NK-92 (cell line): ENCODE measurements around the gene ZCCHC7.

Experiments
- DNase-seq: peaks from one replicate; lab custom pipeline; 2025; ENCODE audit not compliant: unreplicated experiment; lab: John Stamatoyannopoulos, UW

ZCCHC7 gene

GRCh38 chr9:37332578-37332977, 212.2 kb downstream of the ZCCHC7 start:
- no peak for DNase-seq

- DNase-seq: no peak
Measured at GRCh38 chr9:37333288-37333687, 212.9 kb downstream of the ZCCHC7 start.

- DNase-seq: no peak
Measured at GRCh38 chr9:37335238-37335637, 214.9 kb downstream of the ZCCHC7 start.

- DNase-seq: no peak
Measured at GRCh38 chr9:37336150-37336549, 215.8 kb downstream of the ZCCHC7 start.

- no peak for DNase-seq
Measured at GRCh38 chr9:37337301-37337890, 217.0 kb downstream of the ZCCHC7 start.

- DNase-seq: no peak
Measured at GRCh38 chr9:37338218-37338617, 217.8 kb downstream of the ZCCHC7 start.

- no peak for DNase-seq
Measured at GRCh38 chr9:37339923-37340322, 219.5 kb downstream of the ZCCHC7 start.

- no peak for DNase-seq
Measured at GRCh38 chr9:37340961-37341360, 220.6 kb downstream of the ZCCHC7 start.

- no peak for DNase-seq
Measured at GRCh38 chr9:37341704-37342103, 221.3 kb downstream of the ZCCHC7 start.

- no peak for DNase-seq
Measured at GRCh38 chr9:37342493-37342892, 222.1 kb downstream of the ZCCHC7 start.

- DNase-seq: no peak
Measured at GRCh38 chr9:37342895-37343294, 222.5 kb downstream of the ZCCHC7 start.

- DNase-seq: no peak
Measured at GRCh38 chr9:37343724-37344123, 223.3 kb downstream of the ZCCHC7 start.

- DNase-seq: no peak
Measured at GRCh38 chr9:37345038-37345437, 224.7 kb downstream of the ZCCHC7 start.

GRCh38 chr9:37348917-37349316, 228.5 kb downstream of the ZCCHC7 start:
- no peak for DNase-seq

- no peak for DNase-seq
Measured at GRCh38 chr9:37350486-37351190, 230.3 kb downstream of the ZCCHC7 start.

GRCh38 chr9:37353791-37354190, 233.4 kb downstream of the ZCCHC7 start:
- no peak for DNase-seq

GRCh38 chr9:37362430-37362829, 242.1 kb downstream of the ZCCHC7 start:
- no peak for DNase-seq

- no peak for DNase-seq
Measured at GRCh38 chr9:37363124-37363523, 242.8 kb downstream of the ZCCHC7 start.

GRCh38 chr9:37364136-37364535, 243.8 kb downstream of the ZCCHC7 start:
- no peak for DNase-seq

GRCh38 chr9:37364751-37365360, 244.5 kb downstream of the ZCCHC7 start:
- DNase-seq: no peak

- DNase-seq: no peak
Measured at GRCh38 chr9:37369671-37370070, 249.3 kb downstream of the ZCCHC7 start.

- DNase-seq: no peak
Measured at GRCh38 chr9:37370282-37370681, 249.9 kb downstream of the ZCCHC7 start.
